ENCODE results near the gene EFCAB5. TPM values are rescaled to one million over a fixed set of nuclear protein-coding genes. Genes with fewer than 3 reads are reported as not detected.

The EFCAB5 gene
- total and polyA plus RNA-seq, 3 donors from 2014 or later, result 11.7 to 23.0 (median 15.1) TPM

GRCh38 chr17:29905879-29906167 lies 35.6 kb upstream of the EFCAB5 start:
- no peaks in the 10 kb centered on the region for H3K9me3 ChIP-seq
- intact Hi-C loops (cut with DNase I; ENCODE audit: low total_unique reads), result no loop called here
- TF ChIP-seq CTCF (IDR thresholded peaks at IDR 0.05) (no peak), POLR2A (IDR thresholded peaks at IDR 0.05) (no peak)
- H3K36me3 ChIP-seq (ENCODE audit: low read depth, missing control alignments), result no peaks in the 10 kb centered on the region
- H3K27me3 ChIP-seq, result no peaks in the 10 kb centered on the region
- H3K27ac ChIP-seq, result no peak overlapping the region
- DNase-seq, result no peak
- no peaks in the 10 kb centered on the region for H3K4me1 ChIP-seq
- 95 to 96% methylated on average over 3 of the region's 3 CpGs for WGBS, 2 donors
- H3K4me3 ChIP-seq, result no peak overlapping the region

- TF ChIP-seq POLR2A (IDR thresholded peaks at IDR 0.05) (no peak), CTCF (IDR thresholded peaks at IDR 0.05) (no peak)
- no peaks in the 10 kb centered on the region for H3K9me3 ChIP-seq
- no peaks in the 10 kb centered on the region for H3K36me3 ChIP-seq (ENCODE audit: low read depth, missing control alignments)
- 90 to 95% methylated on average over 2 of the region's 2 CpGs for WGBS, 2 donors
- intact Hi-C loops (cut with DNase I; ENCODE audit: low total_unique reads), result no loop called here
- no peaks in the 10 kb centered on the region for H3K27me3 ChIP-seq
- DNase-seq, result no peak
- no peak overlapping the region for H3K4me3 ChIP-seq
- H3K27ac ChIP-seq, result no peak overlapping the region
- H3K4me1 ChIP-seq, result no peaks in the 10 kb centered on the region
Observed at GRCh38 chr17:29906969-29907368, 34.5 kb upstream of the EFCAB5 start.

- Histone ChIP-seq H3K36me3 (ENCODE audit: low read depth, missing control alignments) (no peaks in the 10 kb centered on the region), H3K27ac (no peak overlapping the region), H3K4me1 (no peaks in the 10 kb centered on the region), H3K9me3 (no peaks in the 10 kb centered on the region), H3K4me3 (no peak overlapping the region), H3K27me3 (no peaks in the 10 kb centered on the region)
- TF ChIP-seq POLR2A (IDR thresholded peaks at IDR 0.05) (no peak), CTCF (IDR thresholded peaks at IDR 0.05) (no peak)
- 84 to 86% methylated on average over 6 of the region's 6 CpGs for WGBS, 2 donors
- DNase-seq, result no peak
- intact Hi-C loops (cut with DNase I; ENCODE audit: low total_unique reads), result no loop called here
Observed at GRCh38 chr17:29909236-29910003, 32.0 kb upstream of the EFCAB5 start.

GRCh38 chr17:29911641-29912177 lies 29.7 kb upstream of the EFCAB5 start:
- no peaks in the 10 kb centered on the region for H3K9me3 ChIP-seq
- no peaks in the 10 kb centered on the region for H3K27me3 ChIP-seq
- DNase-seq, result no peak
- no peaks in the 10 kb centered on the region for H3K36me3 ChIP-seq (ENCODE audit: low read depth, missing control alignments)
- H3K4me1 ChIP-seq, result no peaks in the 10 kb centered on the region
- TF ChIP-seq CTCF (IDR thresholded peaks at IDR 0.05) (no peak), POLR2A (IDR thresholded peaks at IDR 0.05) (no peak)
- intact Hi-C loops (cut with DNase I; ENCODE audit: low total_unique reads), result no loop called here
- no peak overlapping the region for H3K4me3 ChIP-seq
- no peak overlapping the region for H3K27ac ChIP-seq

Measured in testis (tissue), 3 donors.